Parathyroid adenoma (tissue), 2 donors: ENCODE data around the gene MPP2.

Experiments used
- H2AFZ ChIP-seq: fragments of 300-600 bp; sonication (generic); one replicate; pipeline ENCODE4 v1.7.0; 2017; ENCODE audit warnings: antibody characterized with exemption, mild to moderate bottlenecking
- H3K27ac ChIP-seq: fragments of 300-600 bp; sonication (generic); one replicate; pipeline ENCODE4 v1.7.0; 2017
- H3K27me3 ChIP-seq: fragments of 300-600 bp; sonication (generic); one replicate; pipeline ENCODE4 v1.7.0; 2017; ENCODE audit warnings: low read length; ENCODE audit not compliant: control insufficient read depth, insufficient read depth
- H3K36me3 ChIP-seq: fragments of 300-600 bp; sonication (generic); one replicate; pipeline ENCODE4 v1.7.0; 2017; ENCODE audit warnings: low read length; ENCODE audit not compliant: control insufficient read depth, insufficient read depth
- H3K4me1 ChIP-seq: fragments of 300-600 bp; sonication (generic); one replicate; pipeline ENCODE4 v1.7.0; 2017; ENCODE audit warnings: control low read depth
- H3K4me2 ChIP-seq: fragments of 300-600 bp; sonication (generic); one replicate; pipeline ENCODE4 v1.7.0; 2017; ENCODE audit warnings: low read length
- H3K4me3 ChIP-seq: fragments of 300-600 bp; sonication (generic); one replicate; pipeline ENCODE4 v1.7.0; 2017; ENCODE audit warnings: low read depth, low read length
- H3K79me2 ChIP-seq: fragments of 300-600 bp; sonication (generic); one replicate; pipeline ENCODE4 v1.7.0; 2017; ENCODE audit warnings: control low read depth
- H3K9ac ChIP-seq: fragments of 300-600 bp; sonication (generic); one replicate; pipeline ENCODE4 v1.7.0; 2017; ENCODE audit warnings: mild to moderate bottlenecking
- H3K9me3 ChIP-seq: fragments of 300-600 bp; sonication (generic); one replicate; pipeline ENCODE4 v1.7.0; 2017; ENCODE audit warnings: low read length; ENCODE audit not compliant: control insufficient read depth
- CTCF ChIP-seq: fragments of 300-600 bp; sonication (generic); IDR thresholded peaks from one replicate; pipeline ENCODE4 v1.7.0; 2017; ENCODE audit warnings: antibody characterized with exemption, mild to moderate bottlenecking
- donor health status: primary hyperparathyroidism.

MPP2 gene

DNA sequence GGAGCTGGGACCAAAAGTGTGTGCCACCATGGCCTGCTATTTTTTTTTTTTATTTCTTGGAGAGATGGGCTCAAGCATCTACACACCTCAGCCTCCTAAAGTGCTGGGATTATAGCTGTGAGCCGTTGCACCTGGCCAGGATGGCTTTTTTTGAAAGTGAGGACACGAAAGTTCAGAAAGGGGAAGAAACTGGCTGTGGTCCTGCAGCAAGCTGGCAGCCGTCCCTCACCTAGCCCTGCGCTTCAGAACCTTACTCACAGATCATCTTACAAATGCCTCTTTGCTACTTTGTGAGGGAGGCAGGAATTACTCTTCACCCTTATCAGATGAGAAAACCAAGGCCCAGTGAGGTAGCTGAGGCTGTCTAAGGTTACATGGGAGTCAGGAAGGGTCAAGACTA, 39.4 kb upstream of the MPP2 start:
- H3K27me3 ChIP-seq = no peaks in the 10 kb centered on the region
- no peaks in the 10 kb centered on the region for H3K36me3 ChIP-seq
- H3K9ac ChIP-seq = no peak overlapping the region
- H3K4me3 ChIP-seq = peak overlapping the region; percentile 11
- peak overlapping the region; percentile 65 for H2AFZ ChIP-seq
- H3K27ac ChIP-seq = peak overlapping the region; percentile 96
- H3K9me3 ChIP-seq = no peaks in the 10 kb centered on the region
- H3K4me2 ChIP-seq = no peak overlapping the region
- H3K4me1 ChIP-seq = peaks cover 59% of the 10 kb centered on the region
- TF ChIP-seq CTCF = no peak
- peaks cover 3% of the 10 kb centered on the region for H3K79me2 ChIP-seq

DNA sequence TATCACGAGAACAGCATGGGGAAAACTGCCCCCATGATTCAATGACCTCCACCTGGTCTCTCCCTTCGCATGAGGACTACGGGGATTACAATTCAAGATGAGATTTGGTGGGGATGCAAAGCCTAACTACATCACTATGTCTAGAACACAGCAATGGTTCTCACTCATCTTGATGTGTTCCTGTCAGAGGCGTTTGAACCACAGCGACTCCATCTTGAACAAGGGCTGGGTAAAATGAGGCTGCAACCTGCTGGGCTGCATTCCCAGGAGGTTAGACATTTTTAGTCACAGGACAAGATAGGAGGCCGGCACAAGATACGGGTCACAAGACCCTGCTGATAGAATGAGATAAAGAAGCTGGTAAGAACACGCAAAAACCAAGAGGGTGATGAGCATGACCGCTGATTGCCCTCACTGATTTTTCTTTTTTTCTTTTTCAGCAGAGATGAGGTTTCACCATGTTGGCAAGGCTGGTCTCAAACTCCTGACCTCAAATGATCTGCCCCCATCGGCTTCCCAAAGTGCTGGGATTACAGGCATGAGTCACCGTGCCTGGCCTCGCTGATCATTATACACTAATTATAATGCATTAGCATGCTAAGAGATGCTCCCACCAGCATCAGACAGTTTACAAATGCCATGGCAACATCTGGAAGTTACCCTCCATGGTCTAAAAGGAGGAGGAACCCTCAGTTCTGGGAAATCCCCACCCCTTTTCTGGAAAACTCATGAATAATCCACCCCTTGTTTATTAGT, 37.9 kb upstream of the MPP2 start:
- Histone ChIP-seq H3K4me1 (peaks cover 68% of the 10 kb centered on the region), H3K4me3 (no peak overlapping the region), H3K36me3 (no peaks in the 10 kb centered on the region), H3K9me3 (no peaks in the 10 kb centered on the region), H3K9ac (no peak overlapping the region), H3K27me3 (no peaks in the 10 kb centered on the region), H2AFZ (no peak overlapping the region), H3K4me2 (peak overlapping the region; percentile 27), H3K79me2 (peaks cover 3% of the 10 kb centered on the region), H3K27ac (peak overlapping the region; percentile 96)
- TF ChIP-seq CTCF = no peak

DNA sequence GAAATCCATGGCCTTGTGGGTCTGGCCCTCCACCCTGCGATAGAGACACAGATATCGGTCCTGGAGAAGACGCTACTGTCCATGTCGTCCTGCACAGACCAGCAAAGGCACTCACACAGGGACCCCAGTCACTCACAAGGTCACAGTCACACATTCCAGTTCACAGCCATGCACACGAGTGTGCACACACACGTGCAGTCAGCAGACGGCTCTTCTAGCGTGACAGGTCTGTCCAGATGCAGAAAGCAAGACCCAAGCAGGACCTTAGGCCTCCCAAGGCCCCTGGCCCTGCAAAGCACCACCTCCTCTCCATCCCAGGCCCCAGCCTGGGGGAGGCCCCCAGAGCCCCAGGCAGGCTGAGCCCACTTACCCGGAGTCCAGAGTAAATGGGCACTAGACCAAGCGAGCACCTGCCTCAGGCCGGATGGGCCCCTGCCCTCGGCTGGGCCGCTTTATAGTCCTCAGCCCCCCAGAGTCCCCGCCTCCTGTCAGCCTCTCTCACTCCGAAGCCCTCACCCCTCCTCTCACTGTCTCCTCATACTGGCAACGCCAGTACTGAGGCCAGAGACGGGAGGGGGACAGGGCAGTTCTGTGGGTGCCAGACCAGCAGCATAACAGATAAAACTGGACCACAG, 34.8 kb upstream of the MPP2 start, which contains the start of gene PPY:
Gene PPY (minus strand): TSS at position 426 of the 635 bp plus-strand sequence. CDS start 822 bp downstream, outside the sequence.
- peaks cover 45% of the 10 kb centered on the region for H3K4me1 ChIP-seq
- H3K9me3 ChIP-seq = no peaks in the 10 kb centered on the region
- no peak within 1 kb of the TSS for H3K4me3 ChIP-seq
- H3K27ac ChIP-seq = peak within 1 kb of the TSS; percentile 96
- H3K27me3 ChIP-seq = no peaks in the 10 kb centered on the region
- H3K79me2 ChIP-seq = peaks cover 3% of the 10 kb centered on the region
- H3K36me3 ChIP-seq = no peaks in the 10 kb centered on the region
- no peak within 1 kb of the TSS for H3K4me2 ChIP-seq
- H2AFZ ChIP-seq = peak within 1 kb of the TSS; percentile 9
- TF ChIP-seq CTCF = no peak
- no peak within 1 kb of the TSS for H3K9ac ChIP-seq

DNA sequence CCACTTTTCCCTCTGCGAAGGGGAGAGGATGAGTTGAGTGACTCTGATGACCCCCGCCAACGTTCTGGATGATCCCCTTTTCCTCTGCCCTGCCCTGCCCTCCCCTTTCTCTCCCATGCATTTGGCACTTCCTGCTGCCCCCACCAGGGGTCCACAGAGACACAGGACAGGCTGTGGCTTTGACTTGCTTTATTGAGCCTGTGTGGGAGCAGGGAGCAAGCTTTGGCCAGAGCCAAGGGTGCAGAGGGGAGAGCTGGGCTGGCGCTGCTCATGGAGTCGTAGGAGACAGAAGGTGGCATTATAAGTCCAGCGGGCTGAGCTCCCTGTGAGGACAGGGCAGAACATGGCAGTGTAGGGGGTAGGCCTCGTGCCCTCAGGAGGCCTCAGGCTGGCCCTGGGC, 33.3 kb upstream of the MPP2 start:
- Histone ChIP-seq H3K4me3 (no peak overlapping the region), H3K9ac (peak overlapping the region; percentile 31), H3K27me3 (no peaks in the 10 kb centered on the region), H3K4me1 (peaks cover 41% of the 10 kb centered on the region), H3K36me3 (no peaks in the 10 kb centered on the region), H3K4me2 (no peak overlapping the region), H3K79me2 (peaks cover 3% of the 10 kb centered on the region), H3K27ac (peak overlapping the region; percentile 96), H2AFZ (no peak overlapping the region), H3K9me3 (no peaks in the 10 kb centered on the region)
- peak; percentile 75 for TF ChIP-seq CTCF
